Ishikawa (cell line): Measurements from ENCODE around the gene KIF19.

Source experiments
- CEBPB ChIP-seq: IDR thresholded peaks from 2 replicates; pipeline ENCODE4 v1.6.1; 2012
- CREB1 ChIP-seq: IDR thresholded peaks from 2 replicates; pipeline ENCODE4 v1.6.1; 2012; ENCODE audit warnings: low read depth
- EGR1 ChIP-seq: IDR thresholded peaks from 2 replicates; pipeline ENCODE4 v1.6.1; 2012
- EP300 ChIP-seq: IDR thresholded peaks from 2 replicates; pipeline ENCODE4 v1.6.1; 2012; ENCODE audit warnings: borderline replicate concordance
- FOXM1 ChIP-seq: IDR thresholded peaks from 2 replicates; pipeline ENCODE4 v1.6.1; 2012; ENCODE audit warnings: low read depth, borderline replicate concordance
- MAX ChIP-seq: IDR thresholded peaks from 2 replicates; pipeline ENCODE4 v1.6.1; 2012
- NFIC ChIP-seq: IDR thresholded peaks from 2 replicates; pipeline ENCODE4 v1.6.1; 2012
- RAD21 ChIP-seq: IDR thresholded peaks from 2 replicates; pipeline ENCODE4 v1.6.1; 2012; ENCODE audit warnings: low read depth
- REST ChIP-seq: IDR thresholded peaks from 2 replicates; pipeline ENCODE4 v1.6.1; 2012; ENCODE audit warnings: low read depth, mild to moderate bottlenecking
- TAF1 ChIP-seq: IDR thresholded peaks from 2 replicates; pipeline ENCODE4 v1.6.1; 2012; ENCODE audit warnings: low read depth, mild to moderate bottlenecking
- TCF12 ChIP-seq: IDR thresholded peaks from 2 replicates; pipeline ENCODE4 v1.6.1; 2012; ENCODE audit warnings: low read depth
- TEAD4 ChIP-seq: IDR thresholded peaks from 2 replicates; pipeline ENCODE4 v1.6.1; 2012
- USF1 ChIP-seq: IDR thresholded peaks from 2 replicates; pipeline ENCODE4 v1.6.1; 2012
- YY1 ChIP-seq: IDR thresholded peaks from 2 replicates; pipeline ENCODE4 v1.6.1; 2012; ENCODE audit warnings: low read depth
- ZBTB7A ChIP-seq: IDR thresholded peaks from 2 replicates; pipeline ENCODE4 v1.6.1; 2012; ENCODE audit warnings: low read depth

Gene KIF19

GRCh38 chr17:74394977-74395376 lies 69.0 kb downstream of the KIF19 start:
- TF ChIP-seq MAX: no peak
- no peak for TF ChIP-seq EP300
- TF ChIP-seq ZBTB7A: no peak
- TF ChIP-seq REST: no peak
- no peak for TF ChIP-seq TAF1
- no peak for TF ChIP-seq CREB1
- TF ChIP-seq EGR1: no peak
- TF ChIP-seq CEBPB: no peak
- TF ChIP-seq NFIC: no peak
- no peak for TF ChIP-seq FOXM1
- TF ChIP-seq RAD21: no peak
- TF ChIP-seq TEAD4: no peak
- TF ChIP-seq TCF12: no peak
- TF ChIP-seq YY1: no peak
- no peak for TF ChIP-seq USF1

GRCh38 chr17:74396567-74396966 lies 70.5 kb downstream of the KIF19 start:
- TF ChIP-seq REST (no peak), MAX (no peak), NFIC (no peak), FOXM1 (no peak), ZBTB7A (no peak), TEAD4 (no peak)

GRCh38 chr17:74402048-74402447 lies 76.0 kb downstream of the KIF19 start:
- TF ChIP-seq YY1 (no peak), EP300 (no peak), CREB1 (no peak), USF1 (no peak), MAX (no peak), TAF1 (no peak), RAD21 (no peak), FOXM1 (no peak), ZBTB7A (no peak), TEAD4 (no peak), NFIC (no peak), EGR1 (no peak), REST (no peak), TCF12 (no peak), CEBPB (no peak)

GRCh38 chr17:74403512-74404137 lies 77.6 kb downstream of the KIF19 start:
- TF ChIP-seq USF1: no peak
- TF ChIP-seq EGR1: no peak
- TF ChIP-seq YY1: no peak
- no peak for TF ChIP-seq NFIC
- TF ChIP-seq CEBPB: no peak
- no peak for TF ChIP-seq CREB1
- TF ChIP-seq TAF1: no peak
- TF ChIP-seq ZBTB7A: no peak
- no peak for TF ChIP-seq FOXM1
- no peak for TF ChIP-seq REST
- TF ChIP-seq TEAD4: no peak
- TF ChIP-seq RAD21: no peak
- no peak for TF ChIP-seq EP300
- no peak for TF ChIP-seq TCF12
